Neuronal stem cell (in vitro differentiated cells): Measurements from ENCODE around the gene ENPP6.

ENCODE experiments used
- DNase-seq: peaks from one replicate; pipeline ENCODE4 v3.0.0-alpha.2; 2013; ENCODE audit warnings: low spot score
- H2AFZ ChIP-seq: one replicate; pipeline ENCODE4 v1.6.1; 2013; ENCODE audit warnings: mild to moderate bottlenecking, low read length, inconsistent platforms
- H2AK5ac ChIP-seq: 2 replicates; pipeline ENCODE4 v1.6.1; 2013; ENCODE audit warnings: low read depth, mild to moderate bottlenecking, inconsistent platforms, low read length, moderate library complexity, mixed read lengths
- H2BK120ac ChIP-seq: 2 replicates; pipeline ENCODE4 v1.6.1; 2013; ENCODE audit warnings: low read depth, mild to moderate bottlenecking, inconsistent platforms, low read length, moderate library complexity, mixed read lengths
- H2BK12ac ChIP-seq: one replicate; pipeline ENCODE4 v1.6.1; 2013; ENCODE audit warnings: low read length, inconsistent platforms
- H2BK15ac ChIP-seq: 2 replicates; pipeline ENCODE4 v1.6.1; 2013; ENCODE audit warnings: mild to moderate bottlenecking, low read length, inconsistent platforms, mixed read lengths
- H2BK5ac ChIP-seq: one replicate; pipeline ENCODE4 v1.6.1; 2013; ENCODE audit warnings: inconsistent platforms, mild to moderate bottlenecking, low read length, moderate library complexity
- H3K14ac ChIP-seq: one replicate; pipeline ENCODE4 v1.6.1; 2013; ENCODE audit warnings: low read length, inconsistent platforms
- H3K18ac ChIP-seq: 2 replicates; pipeline ENCODE4 v1.6.1; 2013; ENCODE audit warnings: low read length, inconsistent platforms
- H3K23ac ChIP-seq: 2 replicates; pipeline ENCODE4 v1.6.1; 2013; ENCODE audit warnings: low read depth, mild to moderate bottlenecking, mixed read lengths, low read length, inconsistent platforms; ENCODE audit not compliant: poor library complexity
- H3K27ac ChIP-seq: replicated peaks from 3 replicates; pipeline ENCODE4 v1.5.1; 2013; ENCODE audit warnings: low read length, inconsistent platforms
- H3K27me3 ChIP-seq, 3 experiments: 2 replicates each; pipeline ENCODE4 v1.6.1; 2013; ENCODE audit warnings: low read length in 3 of 3, mild to moderate bottlenecking in 2 of 3, inconsistent platforms in 1 of 3, low read depth in 1 of 3, mixed read lengths in 1 of 3, moderate library complexity in 1 of 3; ENCODE audit not compliant: control insufficient read depth in 3 of 3, insufficient read depth in 3 of 3
- H3K36me3 ChIP-seq, 2 donors: replicated peaks in 1 of 2; 2 replicates each; pipeline ENCODE4 v1.6.1; 2013; ENCODE audit warnings: low read length in 2 of 2; ENCODE audit not compliant: control insufficient read depth in 2 of 2, insufficient read depth in 2 of 2
- H3K4ac ChIP-seq: 2 replicates; pipeline ENCODE4 v1.6.1; 2013; ENCODE audit warnings: inconsistent platforms, mild to moderate bottlenecking, low read length, moderate library complexity
- H3K4me1 ChIP-seq, 2 donors: 1 replicate in 1 of 2; 2 replicates in 1 of 2; pipeline ENCODE4 v1.6.1; 2013; ENCODE audit warnings: low read length in 2 of 2, low read depth in 1 of 2; ENCODE audit not compliant: control insufficient read depth in 2 of 2, insufficient read depth in 1 of 2
- H3K4me2 ChIP-seq: one replicate; pipeline ENCODE4 v1.6.1; 2013; ENCODE audit warnings: mild to moderate bottlenecking, low read length, inconsistent platforms; ENCODE audit not compliant: insufficient read depth, poor library complexity, severe bottlenecking
- H3K4me3 ChIP-seq, 2 donors: 2 replicates each; pipeline ENCODE4 v1.5.1; 2013; ENCODE audit warnings: low read length in 2 of 2, mild to moderate bottlenecking in 2 of 2, inconsistent platforms in 1 of 2, moderate library complexity in 1 of 2
- H3K79me1 ChIP-seq: one replicate; pipeline ENCODE4 v1.6.1; 2013; ENCODE audit warnings: low read depth, mild to moderate bottlenecking, inconsistent platforms, low read length, moderate library complexity
- H3K9ac ChIP-seq: one replicate; pipeline ENCODE4 v1.6.1; 2013; ENCODE audit warnings: mild to moderate bottlenecking, low read depth, low read length, inconsistent platforms; ENCODE audit not compliant: poor library complexity
- H3K9me3 ChIP-seq, 2 donors: replicated peaks in 1 of 2; 2 replicates each; pipeline versions ENCODE3 to v1.6.1; 2013; ENCODE audit warnings: low read length in 2 of 2, mild to moderate bottlenecking in 2 of 2, inconsistent platforms in 1 of 2, low read depth in 1 of 2, mixed read lengths in 1 of 2, moderate library complexity in 1 of 2; ENCODE audit not compliant: control insufficient read depth in 2 of 2, insufficient read depth in 1 of 2
- H4K8ac ChIP-seq: one replicate; pipeline ENCODE4 v1.6.1; 2013; ENCODE audit warnings: low read depth, mild to moderate bottlenecking, inconsistent platforms, low read length, moderate library complexity
- H4K91ac ChIP-seq: one replicate; pipeline ENCODE4 v1.6.1; 2013; ENCODE audit warnings: low read length, low read depth, mild to moderate bottlenecking, inconsistent platforms; ENCODE audit not compliant: poor library complexity
- WGBS, 2 donors: extraction: QIAGEN DNeasy Blood & Tissue Kit; methylation state at CpG; one replicate each; pipeline ENCODE4 v1.1.7; 2013; ENCODE audit warnings: missing lambda C conversion rate in 2 of 2, mixed read lengths in 1 of 2; ENCODE audit not compliant: insufficient read length in 2 of 2, insufficient replicate concordance in 1 of 2; ENCODE audit errors: extremely low coverage in 2 of 2; 5-methylcytosine and 5-hydroxymethylcytosine counted together

Gene ENPP6

GRCh38 chr4:184100297-184100885, 117.3 kb downstream of the ENPP6 start:
- Histone ChIP-seq H3K4me1 (peaks cover 6% of the 10 kb centered on the region in 2 donors), H2AK5ac (no peak overlapping the region)
- peak; percentile 55 for DNase-seq

GRCh38 chr4:184099535-184099966, 118.1 kb downstream of the ENPP6 start:
- no peak overlapping the region for H2AFZ ChIP-seq
- no peak overlapping the region for H2BK5ac ChIP-seq
- H2BK15ac ChIP-seq, result no peak overlapping the region
- peaks cover 6% of the 10 kb centered on the region in 2 donors for H3K4me1 ChIP-seq
- no peak overlapping the region for H2BK120ac ChIP-seq
- H3K79me1 ChIP-seq, result no peaks in the 10 kb centered on the region
- H3K4me3 ChIP-seq, result no peak overlapping the region
- WGBS, 2 donors, result no CpG with 5 or more reads among the region's 10 CpGs
- no peak overlapping the region for H3K27ac ChIP-seq
- no peak overlapping the region for H3K4ac ChIP-seq
- H3K9me3 ChIP-seq, result no peaks in the 10 kb centered on the region
- H3K36me3 ChIP-seq, result no peaks in the 10 kb centered on the region
- no peak overlapping the region for H3K18ac ChIP-seq
- H3K4me2 ChIP-seq, result no peak overlapping the region
- DNase-seq, result no peak
- peaks cover 0 to 31% (median 0%) of the 10 kb centered on the region in 3 experiments for H3K27me3 ChIP-seq
- H4K91ac ChIP-seq, result no peak overlapping the region
- H3K9ac ChIP-seq, result no peak overlapping the region
- no peak overlapping the region for H3K14ac ChIP-seq
- no peak overlapping the region for H3K23ac ChIP-seq
- no peak overlapping the region for H2BK12ac ChIP-seq
- no peak overlapping the region for H2AK5ac ChIP-seq
- no peak overlapping the region for H4K8ac ChIP-seq

More at GRCh38 chr4:184100297-184100885, 117.3 kb downstream of the ENPP6 start:
- H3K36me3 ChIP-seq, result no peaks in the 10 kb centered on the region
- no peaks in the 10 kb centered on the region for H3K79me1 ChIP-seq
- H3K9ac ChIP-seq, result no peak overlapping the region
- H3K18ac ChIP-seq, result peak overlapping the region; percentile 11
- no peak overlapping the region for H2AFZ ChIP-seq
- no peak overlapping the region for H3K27ac ChIP-seq
- H3K27me3 ChIP-seq, result peaks cover 0 to 32% (median 0%) of the 10 kb centered on the region in 3 experiments
- H2BK5ac ChIP-seq, result no peak overlapping the region
- H3K23ac ChIP-seq, result peak overlapping the region; percentile 6
- H3K4me3 ChIP-seq, result no peak overlapping the region
- no peak overlapping the region for H3K4ac ChIP-seq
- no peak overlapping the region for H3K14ac ChIP-seq
- no CpG with 5 or more reads among the region's 14 CpGs for WGBS, 2 donors
- no peak overlapping the region for H4K91ac ChIP-seq
- no peak overlapping the region for H2BK12ac ChIP-seq
- H3K9me3 ChIP-seq, result peaks cover 0 to 3% of the 10 kb centered on the region in 2 donors
- no peak overlapping the region for H2BK120ac ChIP-seq
- no peak overlapping the region for H2BK15ac ChIP-seq
- no peak overlapping the region for H4K8ac ChIP-seq
- no peak overlapping the region for H3K4me2 ChIP-seq

GRCh38 chr4:184099000-184099399, 118.7 kb downstream of the ENPP6 start:
- H2BK120ac ChIP-seq, result no peak overlapping the region
- H3K27me3 ChIP-seq, result peaks cover 0 to 26% (median 0%) of the 10 kb centered on the region in 3 experiments
- no peaks in the 10 kb centered on the region for H3K36me3 ChIP-seq
- no peak overlapping the region for H4K91ac ChIP-seq
- no peak overlapping the region for H2BK5ac ChIP-seq
- H3K4me3 ChIP-seq, result no peak overlapping the region
- no peak overlapping the region for H3K27ac ChIP-seq
- no peak overlapping the region for H3K4ac ChIP-seq
- no peak overlapping the region for H4K8ac ChIP-seq
- no peak overlapping the region for H2BK15ac ChIP-seq
- H2AFZ ChIP-seq, result no peak overlapping the region
- no peaks in the 10 kb centered on the region for H3K79me1 ChIP-seq
- peaks cover 3 to 10% of the 10 kb centered on the region in 2 donors for H3K4me1 ChIP-seq
- H2AK5ac ChIP-seq, result no peak overlapping the region
- no peak overlapping the region for H2BK12ac ChIP-seq
- no peak overlapping the region for H3K14ac ChIP-seq
- H3K9me3 ChIP-seq, result no peaks in the 10 kb centered on the region
- no peak overlapping the region for H3K18ac ChIP-seq
- WGBS, 2 donors, result no CpG with 5 or more reads among the region's 4 CpGs
- no peak overlapping the region for H3K9ac ChIP-seq
- no peak for DNase-seq
- H3K23ac ChIP-seq, result no peak overlapping the region
- no peak overlapping the region for H3K4me2 ChIP-seq

- WGBS, 2 donors, result no CpG with 5 or more reads among the region's 13 CpGs
- Histone ChIP-seq H3K4me1 (peaks cover 0 to 7% of the 10 kb centered on the region in 2 donors), H3K9ac (no peak overlapping the region), H2AFZ (no peak overlapping the region), H2BK15ac (no peak overlapping the region), H3K27me3 (peaks cover 0 to 20% (median 0%) of the 10 kb centered on the region in 3 experiments), H3K4ac (no peak overlapping the region), H3K9me3 (no peaks in the 10 kb centered on the region), H4K8ac (no peak overlapping the region), H3K4me3 (no peak overlapping the region), H3K14ac (no peak overlapping the region), H3K36me3 (no peaks in the 10 kb centered on the region), H3K23ac (no peak overlapping the region), H3K27ac (no peak overlapping the region), H2BK5ac (no peak overlapping the region), H2BK12ac (no peak overlapping the region), H3K18ac (no peak overlapping the region), H2BK120ac (no peak overlapping the region), H3K79me1 (no peaks in the 10 kb centered on the region), H2AK5ac (no peak overlapping the region), H4K91ac (no peak overlapping the region), H3K4me2 (no peak overlapping the region)
- DNase-seq, result no peak
These were observed 119.9 kb downstream of the ENPP6 start for GRCh38 chr4:184097815-184098214.
